IMR-90 (cell line): ENCODE results near the gene TUBGCP3. TPM values are rescaled to one million over a fixed set of nuclear protein-coding genes. Genes with fewer than 3 reads are reported as not detected.

Experiments used
- ATAC-seq: fragments of 200-7000 bp; cut with Tn5 transposase; 2 replicates; pipeline ENCODE4 v1.9.1; 2020; ENCODE audit warnings: low read depth, mild to moderate bottlenecking, moderate library complexity
- BruUV-seq: library from RNA; stranded (reverse); fragments of 400-500 nt; replicated peaks from 2 replicates; lab custom pipeline; 2021; lab: Mats Ljungman, UMichigan
- CTCF ChIA-PET: fragments of 300-600 bp; formaldehyde crosslinking; extraction: SDS; loops from one replicate; lab custom pipeline; 2021; ENCODE audit warnings: antibody characterized with exemption; lab: Yijun Ruan, JAX
- POLR2A ChIA-PET: fragments of 300-600 bp; sonication (Branson Sonifier 250); formaldehyde crosslinking; loops from one replicate; lab custom pipeline; 2022; ENCODE audit warnings: antibody characterized with exemption; ENCODE audit not compliant: unreplicated experiment; lab: Charles Lee
- DNase-seq: peaks from one replicate; pipeline ENCODE4 v3.0.0; 2013
- H2AFZ ChIP-seq: replicated peaks from 2 replicates; pipeline ENCODE3; 2013; ENCODE audit warnings: low read length, mild to moderate bottlenecking; ENCODE audit not compliant: poor library complexity
- H2AK5ac ChIP-seq: 2 replicates; pipeline ENCODE4 v1.6.1; 2013; ENCODE audit warnings: low read depth, low read length, inconsistent platforms
- H2AK9ac ChIP-seq: replicated peaks from 2 replicates; pipeline ENCODE3; 2013; ENCODE audit warnings: mild to moderate bottlenecking, low read depth, low read length, moderate library complexity; ENCODE audit not compliant: poor library complexity
- H2BK120ac ChIP-seq: 2 replicates; pipeline ENCODE4 v1.6.1; 2013; ENCODE audit warnings: low read depth, low read length, inconsistent platforms
- H2BK15ac ChIP-seq: 3 replicates; pipeline ENCODE4 v1.6.1; 2013; ENCODE audit warnings: low read depth, low read length, inconsistent platforms
- H2BK20ac ChIP-seq: 2 replicates; pipeline ENCODE4 v1.6.1; 2013; ENCODE audit warnings: low read depth, mild to moderate bottlenecking, inconsistent platforms, low read length, moderate library complexity
- H2BK5ac ChIP-seq: 2 replicates; pipeline ENCODE4 v1.6.1; 2013; ENCODE audit warnings: mild to moderate bottlenecking, low read depth, low read length, inconsistent platforms; ENCODE audit not compliant: poor library complexity, severe bottlenecking
- H3K14ac ChIP-seq: replicated peaks from 2 replicates; pipeline ENCODE4 v1.6.1; 2013; ENCODE audit warnings: low read depth, low read length, inconsistent platforms
- H3K18ac ChIP-seq: 2 replicates; pipeline ENCODE4 v1.6.1; 2013; ENCODE audit warnings: low read depth, low read length, control low read depth
- H3K23ac ChIP-seq: 2 replicates; pipeline ENCODE4 v1.6.1; 2013; ENCODE audit warnings: low read depth, low read length, inconsistent platforms
- H3K27ac ChIP-seq: 2 replicates; pipeline ENCODE4 v1.5.1; 2013; ENCODE audit warnings: mild to moderate bottlenecking, control low read depth, low read length; ENCODE audit not compliant: insufficient read depth
- H3K27me3 ChIP-seq: 2 replicates; pipeline ENCODE4 v1.6.1; 2013; ENCODE audit warnings: low read length; ENCODE audit not compliant: control insufficient read depth, insufficient read depth
- H3K36me3 ChIP-seq: 2 replicates; pipeline ENCODE4 v1.6.1; 2013; ENCODE audit warnings: low read length, mixed read lengths; ENCODE audit not compliant: control insufficient read depth, insufficient read depth
- H3K4ac ChIP-seq: 2 replicates; pipeline ENCODE4 v1.6.1; 2013; ENCODE audit warnings: low read depth, low read length, inconsistent platforms
- H3K4me1 ChIP-seq: 2 replicates; pipeline ENCODE4 v1.6.1; 2013; ENCODE audit warnings: low read length, mixed read lengths; ENCODE audit not compliant: control insufficient read depth, insufficient read depth
- H3K4me2 ChIP-seq: 2 replicates; pipeline ENCODE4 v1.6.1; 2013; ENCODE audit warnings: low read depth, mild to moderate bottlenecking, control low read depth, low read length, moderate library complexity
- H3K4me3 ChIP-seq: 2 replicates; pipeline ENCODE4 v1.5.1; 2013; ENCODE audit warnings: low read depth, mild to moderate bottlenecking, control low read depth, low read length, moderate library complexity; ENCODE audit not compliant: insufficient read depth
- H3K56ac ChIP-seq: 2 replicates; pipeline ENCODE4 v1.6.1; 2013; ENCODE audit warnings: low read length, inconsistent platforms; ENCODE audit not compliant: insufficient read depth; ENCODE audit errors: extremely low read depth
- H3K79me1 ChIP-seq, 2 experiments: 2 replicates each; pipeline ENCODE4 v1.6.1; 2013; ENCODE audit warnings: low read length in 2 of 2, inconsistent platforms in 1 of 2, low read depth in 1 of 2
- H3K9ac ChIP-seq: 2 replicates; pipeline ENCODE4 v1.6.1; 2013; ENCODE audit warnings: low read depth, low read length, control low read depth
- H3K9me1 ChIP-seq: 2 replicates; pipeline ENCODE4 v1.6.1; 2013; ENCODE audit warnings: low read length, inconsistent platforms; ENCODE audit not compliant: insufficient read depth
- H3K9me3 ChIP-seq: 2 replicates; pipeline ENCODE4 v1.6.1; 2013; ENCODE audit warnings: low read length; ENCODE audit not compliant: control insufficient read depth, insufficient read depth
- H4K20me1 ChIP-seq: 2 replicates; pipeline ENCODE4 v1.6.1; 2013; ENCODE audit warnings: low read length, inconsistent platforms; ENCODE audit not compliant: insufficient read depth
- H4K5ac ChIP-seq: 2 replicates; pipeline ENCODE4 v1.6.1; 2013; ENCODE audit warnings: mild to moderate bottlenecking, low read depth, low read length, control low read depth
- H4K8ac ChIP-seq, 2 experiments: 2 replicates each; pipeline ENCODE4 v1.6.1; 2013; ENCODE audit warnings: low read depth in 2 of 2, low read length in 2 of 2, control low read depth in 1 of 2, inconsistent platforms in 1 of 2
- H4K91ac ChIP-seq: 2 replicates; pipeline ENCODE4 v1.6.1; 2013; ENCODE audit warnings: low read depth, low read length, inconsistent platforms; ENCODE audit not compliant: insufficient read depth
- ELK1 ChIP-seq: fragments of 150-350 bp; IDR thresholded peaks from 2 replicates; pipeline ENCODE4 v1.6.1; 2016; ENCODE audit warnings: low read depth, mild to moderate bottlenecking, low read length, moderate library complexity, borderline replicate concordance
- POLR2A ChIP-seq: IDR thresholded peaks from 2 replicates; pipeline ENCODE4 v1.6.1; 2012; ENCODE audit warnings: mild to moderate bottlenecking, low read depth, low read length
- RAD21 ChIP-seq: IDR thresholded peaks from 2 replicates; pipeline ENCODE4 v1.6.1; 2012; ENCODE audit warnings: low read length, improper control_type of control experiment
- RFX5 ChIP-seq: IDR thresholded peaks from 2 replicates; pipeline ENCODE4 v1.8.0; 2012; ENCODE audit warnings: low read depth, mild to moderate bottlenecking, low read length, moderate library complexity
- SMC3 ChIP-seq: fragments of 150-350 bp; IDR thresholded peaks from 2 replicates; pipeline ENCODE4 v1.6.1; 2016; ENCODE audit warnings: low read depth, mild to moderate bottlenecking, antibody characterized with exemption, low read length, moderate library complexity
- USF2 ChIP-seq: fragments of 150-350 bp; IDR thresholded peaks from 2 replicates; pipeline ENCODE4 v1.6.1; 2017; ENCODE audit warnings: mild to moderate bottlenecking, antibody characterized with exemption, low read length, low read depth
- WGBS, 2 experiments: methylation state at CpG; one replicate each; pipeline versions ENCODE4 v1.1.5 to v1.1.7; 2013; ENCODE audit warnings: missing lambda C conversion rate in 2 of 2; ENCODE audit not compliant: insufficient read length in 1 of 2; ENCODE audit errors: extremely low coverage in 2 of 2; 5-methylcytosine and 5-hydroxymethylcytosine counted together
- dilution Hi-C: fragments of 300-500 bp; cut with HindIII; formaldehyde crosslinking; loops from one replicate; pipeline ENCODE4 v1.14.3; 2018; ENCODE audit warnings: low sequenced_read_pairs; ENCODE audit not compliant: unreplicated experiment
- in situ Hi-C: fragments of 300-500 bp; cut with MboI; formaldehyde crosslinking; loops from 3 replicates; pipeline ENCODE4 v1.14.3; 2019; ENCODE audit warnings: low sequenced_read_pairs, inconsistent platforms, mixed read lengths
- intact Hi-C: fragments of 100-400 bp; cut with micrococcal nuclease; formaldehyde crosslinking; loops from 2 replicates; pipeline ENCODE4 v1.10.0; 2022
- polyA plus RNA-seq, 3 experiments: library from polyadenylated mRNA; depleted of rRNA; stranded (reverse); fragments of >200 nt; gene quantifications; 2 replicates each; pipeline ENCODE4 v1.2.3, GENCODE V29; 2012; ENCODE audit warnings: low replicate concordance in 1 of 3
- total RNA-seq: library from RNA; depleted of rRNA; stranded (reverse); fragments of >200 nt; gene quantifications from 2 replicates; pipeline ENCODE4 v1.2.3, GENCODE V29; 2012

TUBGCP3 gene
- total and polyA plus RNA-seq, 2 of the 4 experiments (the other 2 are of a cell fraction) = 16.0 to 17.8 TPM

- Histone ChIP-seq H3K79me1 (no peaks in the 10 kb centered on the region), H2BK15ac (no peak overlapping the region), H2BK5ac (no peak overlapping the region), H3K9me1 (no peaks in the 10 kb centered on the region), H3K14ac (no peak overlapping the region), H4K8ac (no peak overlapping the region), H2BK120ac (no peak overlapping the region), H3K9ac (no peak overlapping the region), H3K4ac (no peak overlapping the region), H3K4me1 (0 out of 2 replicates have a peak, but pooled peaks cover 2% of the 10 kb centered on the region), H3K23ac (no peak overlapping the region), H4K5ac (no peak overlapping the region), H3K56ac (no peak overlapping the region), H3K18ac (no peak overlapping the region), H3K9me3 (no peaks in the 10 kb centered on the region), H3K4me3 (no peak overlapping the region), H2AK9ac (no peak overlapping the region), H3K36me3 (no peaks in the 10 kb centered on the region), H4K91ac (no peak overlapping the region), H4K20me1 (no peaks in the 10 kb centered on the region), H3K4me2 (no peak overlapping the region), H2AFZ (no peak overlapping the region), H3K27me3 (peaks cover 55% of the 10 kb centered on the region), H3K27ac (no peak overlapping the region), H2AK5ac (no peak overlapping the region), H2BK20ac (no peak overlapping the region)
- DNase-seq (no peak), ATAC-seq (no peak)
- dilution Hi-C loops (no loop called here), intact Hi-C loops (no loop called here), in situ Hi-C loops (no loop called here)
- CTCF ChIA-PET = no interaction called here
- BruUV-seq = no TSS peak
- WGBS, 2 experiments = 78% methylated on average over 7 of the region's 19 CpGs; no CpG with 5 or more reads in 1 of the 2 experiments
- POLR2A ChIA-PET = no interaction called here
- TF ChIP-seq SMC3 (no peak), ELK1 (no peak), POLR2A (no peak), USF2 (no peak), RAD21 (no peak), RFX5 (no peak)
Observed at GRCh38 chr13:112636401-112636975, 48.5 kb upstream of the TUBGCP3 start.
